H1 (cell line): ENCODE measurements around the gene CCDC78.

Experiments
- CHD7 ChIP-seq: fragments of 300-600 bp; sonication (generic); IDR thresholded peaks from 2 replicates; pipeline ENCODE4 v1.7.1; 2012; ENCODE audit warnings: low read length, moderate library complexity, mild to moderate bottlenecking, inconsistent platforms; ENCODE audit not compliant: insufficient replicate concordance
- CTCF ChIP-seq, 3 experiments: IDR thresholded peaks; 1 replicate in 2 of 3; 2 replicates in 1 of 3; pipeline versions ENCODE4 v1.5.1 to v1.6.1; 2011; ENCODE audit warnings: low read length in 3 of 3, mild to moderate bottlenecking in 3 of 3, inconsistent platforms in 2 of 3, low read depth in 1 of 3, moderate library complexity in 1 of 3; ENCODE audit not compliant: insufficient read depth in 1 of 3; ENCODE audit errors: control extremely low read depth in 1 of 3
- EZH2 ChIP-seq: fragments of 200-600 bp; sonication (generic); IDR thresholded peaks from 2 replicates; pipeline ENCODE4 v1.7.1; 2012; ENCODE audit warnings: low read depth, mild to moderate bottlenecking, moderate library complexity, low read length, inconsistent platforms; ENCODE audit not compliant: severe bottlenecking
- GABPA ChIP-seq: IDR thresholded peaks from 2 replicates; pipeline ENCODE4 v1.6.1; 2011; ENCODE audit warnings: mild to moderate bottlenecking, low read length, moderate library complexity, borderline replicate concordance; ENCODE audit not compliant: insufficient read depth
- GTF2F1 ChIP-seq: IDR thresholded peaks from 2 replicates; pipeline ENCODE4 v1.6.1; 2012; ENCODE audit warnings: low read depth, low read length, improper control_type of control experiment, borderline replicate concordance
- HDAC2 ChIP-seq, 2 experiments: fragments of 300-600 bp in 1 of 2; sonication (generic) in 1 of 2; IDR thresholded peaks; 2 replicates each; pipeline ENCODE4 v1.6.1; 2011 to 2012; ENCODE audit warnings: low read depth in 2 of 2, low read length in 2 of 2, mild to moderate bottlenecking in 2 of 2, moderate library complexity in 2 of 2, borderline replicate concordance in 1 of 2, inconsistent platforms in 1 of 2
- SP1 ChIP-seq: IDR thresholded peaks from 2 replicates; pipeline ENCODE4 v1.6.1; 2011; ENCODE audit warnings: low read depth, low read length
- SRF ChIP-seq: IDR thresholded peaks from 2 replicates; pipeline ENCODE4 v1.6.1; 2011; ENCODE audit warnings: mild to moderate bottlenecking, low read depth, low read length, moderate library complexity
- TCF12 ChIP-seq: IDR thresholded peaks from 2 replicates; pipeline ENCODE4 v1.6.1; 2011; ENCODE audit warnings: low read depth, mild to moderate bottlenecking, low read length
- ZNF274 ChIP-seq: IDR thresholded peaks from 2 replicates; pipeline ENCODE4 v1.7.0; 2012; ENCODE audit warnings: low read length, borderline replicate concordance; ENCODE audit errors: extremely low read depth

GRCh38 chr16:680967-681745, 45.1 kb downstream of the CCDC78 start:
- TF ChIP-seq SP1 (no peak), SRF (no peak), ZNF274 (no peak), GTF2F1 (no peak), HDAC2 (IDR thresholded peaks at IDR 0.05; ENCODE audit: borderline replicate concordance in 1 of 2, low read depth in 2 of 2, low read length in 2 of 2) (no peak), TCF12 (no peak), CTCF (IDR thresholded peaks at IDR 0.05; ENCODE audit: control extremely low read depth in 1 of 3, insufficient read depth in 1 of 3, low read depth in 1 of 3, low read length in 3 of 3) (no peak), EZH2 (no peak), CHD7 (no peak), GABPA (peak; percentile 46; the same call in 1 of the 2 replicates)
